KOPT-K1 (cell line): ENCODE data around the gene MED7.
"Not testable (repeated sequence)": the region's sequence is repeated elsewhere in the genome, so short reads cannot be mapped to it uniquely, and the experiment has no call there.

ENCODE experiments used
- H3K27ac ChIP-seq: fragments of 200-600 bp; sonication (generic); 2 replicates; pipeline ENCODE4 v1.5.1; 2016; ENCODE audit warnings: antibody characterized with exemption, mild to moderate bottlenecking, low read depth, low read length; ENCODE audit not compliant: poor library complexity, severe bottlenecking
- H3K36me3 ChIP-seq: fragments of 200-600 bp; sonication (generic); 2 replicates; pipeline ENCODE4 v1.5.1; 2017; ENCODE audit warnings: antibody characterized with exemption, mild to moderate bottlenecking, low read length, moderate library complexity; ENCODE audit not compliant: insufficient read depth
- H3K9me3 ChIP-seq: fragments of 200-600 bp; sonication (generic); 2 replicates; pipeline ENCODE4 v1.5.1; 2017; ENCODE audit warnings: antibody characterized with exemption, low read length, mild to moderate bottlenecking; ENCODE audit not compliant: insufficient read depth, poor library complexity, severe bottlenecking

Gene MED7

GRCh38 chr5:157142317-157143126 is at the start of gene MED7:
Gene MED7 (minus strand): TSS chr5:157142865. CDS start chr5:157139431, 3,434 bp downstream.
- H3K9me3 ChIP-seq: no peaks in the 10 kb centered on the region
- H3K27ac ChIP-seq: peak within 1 kb of the TSS; percentile 96
- peaks cover 24% of the 10 kb centered on the region for H3K36me3 ChIP-seq

- Histone ChIP-seq H3K27ac (no peak overlapping the region), H3K9me3 (no peaks in the 10 kb centered on the region), H3K36me3 (peaks cover 83% of the 10 kb centered on the region)
These were observed 46.6 kb upstream of the MED7 start for GRCh38 chr5:157189223-157189622.

- Histone ChIP-seq H3K9me3 (no peaks in the 10 kb centered on the region), H3K36me3 (peaks cover 89% of the 10 kb centered on the region), H3K27ac (peak overlapping the region; percentile 20)
These were observed 45.6 kb upstream of the MED7 start for GRCh38 chr5:157188270-157188669.

- peak overlapping the region; percentile 8 for H3K27ac ChIP-seq
- peaks cover 83% of the 10 kb centered on the region for H3K36me3 ChIP-seq
- no peaks in the 10 kb centered on the region for H3K9me3 ChIP-seq
These were observed 44.5 kb upstream of the MED7 start for GRCh38 chr5:157187046-157187754.

GRCh38 chr5:157186309-157187045 is 43.8 kb upstream of the MED7 start:
- H3K27ac ChIP-seq: no peak overlapping the region
- peaks cover 79% of the 10 kb centered on the region for H3K36me3 ChIP-seq
- no peaks in the 10 kb centered on the region for H3K9me3 ChIP-seq

- H3K36me3 ChIP-seq: peaks cover 67% of the 10 kb centered on the region
- not testable (repeated sequence) for H3K27ac ChIP-seq, H3K9me3 ChIP-seq
These were observed 42.5 kb upstream of the MED7 start for GRCh38 chr5:157185122-157185521.

GRCh38 chr5:157184117-157184670 is 41.5 kb upstream of the MED7 start:
- peaks cover 59% of the 10 kb centered on the region for H3K36me3 ChIP-seq
- H3K27ac ChIP-seq: peak overlapping the region; percentile 96
- no peaks in the 10 kb centered on the region for H3K9me3 ChIP-seq

GRCh38 chr5:157182143-157182757 is 39.6 kb upstream of the MED7 start:
- peak overlapping the region; percentile 96 for H3K27ac ChIP-seq

GRCh38 chr5:157180374-157181264 is 38.0 kb upstream of the MED7 start, which contains the start of gene ITK:
Gene ITK (plus strand): TSS chr5:157180840. CDS start chr5:157180978, 138 bp downstream.
- peaks cover 24% of the 10 kb centered on the region for H3K36me3 ChIP-seq
- no peaks in the 10 kb centered on the region for H3K9me3 ChIP-seq
- H3K27ac ChIP-seq: peak within 1 kb of the TSS; percentile 96

More at GRCh38 chr5:157182143-157182757, 39.6 kb upstream of the MED7 start:
- peaks cover 40% of the 10 kb centered on the region for H3K36me3 ChIP-seq
- no peaks in the 10 kb centered on the region for H3K9me3 ChIP-seq

GRCh38 chr5:157178966-157179365 is 36.3 kb upstream of the MED7 start:
- Histone ChIP-seq H3K27ac (peak overlapping the region; percentile 96), H3K36me3 (peaks cover 7% of the 10 kb centered on the region), H3K9me3 (no peaks in the 10 kb centered on the region)

GRCh38 chr5:157177953-157178352 is 35.3 kb upstream of the MED7 start:
- no peaks in the 10 kb centered on the region for H3K9me3 ChIP-seq
- H3K27ac ChIP-seq: peak overlapping the region; percentile 96
- no peaks in the 10 kb centered on the region for H3K36me3 ChIP-seq

GRCh38 chr5:157175071-157175612 is 32.5 kb upstream of the MED7 start:
- H3K27ac ChIP-seq: no peak overlapping the region
- H3K36me3 ChIP-seq: no peaks in the 10 kb centered on the region
- peaks cover 10% of the 10 kb centered on the region for H3K9me3 ChIP-seq

- Histone ChIP-seq H3K9me3 (peaks cover 12% of the 10 kb centered on the region), H3K36me3 (no peaks in the 10 kb centered on the region), H3K27ac (peak overlapping the region; percentile 59)
These were observed 29.7 kb upstream of the MED7 start for GRCh38 chr5:157172403-157172802.
